MM.1S (cell line): ENCODE data around the gene SGSM1.

Source experiments
- EZH2 ChIP-seq: fragments of 300-600 bp; sonication (generic); optimal IDR thresholded peaks from 2 replicates; pipeline ENCODE3; 2017; ENCODE audit warnings: low read depth, mild to moderate bottlenecking, antibody characterized with exemption, low read length, mixed read lengths
- EZH2phosphoT487 ChIP-seq: fragments of 300-600 bp; sonication (generic); IDR thresholded peaks from 2 replicates; pipeline ENCODE4 v1.6.1; 2018; ENCODE audit warnings: antibody characterized with exemption, low read length
- TF ChIP-seq, protein P1 (sequence below): fragments of 300-600 bp; sonication (generic); IDR thresholded peaks from 2 replicates; pipeline ENCODE4 v1.5.1; 2016; ENCODE audit warnings: antibody characterized with exemption, low read length, mixed read lengths

DNA sequence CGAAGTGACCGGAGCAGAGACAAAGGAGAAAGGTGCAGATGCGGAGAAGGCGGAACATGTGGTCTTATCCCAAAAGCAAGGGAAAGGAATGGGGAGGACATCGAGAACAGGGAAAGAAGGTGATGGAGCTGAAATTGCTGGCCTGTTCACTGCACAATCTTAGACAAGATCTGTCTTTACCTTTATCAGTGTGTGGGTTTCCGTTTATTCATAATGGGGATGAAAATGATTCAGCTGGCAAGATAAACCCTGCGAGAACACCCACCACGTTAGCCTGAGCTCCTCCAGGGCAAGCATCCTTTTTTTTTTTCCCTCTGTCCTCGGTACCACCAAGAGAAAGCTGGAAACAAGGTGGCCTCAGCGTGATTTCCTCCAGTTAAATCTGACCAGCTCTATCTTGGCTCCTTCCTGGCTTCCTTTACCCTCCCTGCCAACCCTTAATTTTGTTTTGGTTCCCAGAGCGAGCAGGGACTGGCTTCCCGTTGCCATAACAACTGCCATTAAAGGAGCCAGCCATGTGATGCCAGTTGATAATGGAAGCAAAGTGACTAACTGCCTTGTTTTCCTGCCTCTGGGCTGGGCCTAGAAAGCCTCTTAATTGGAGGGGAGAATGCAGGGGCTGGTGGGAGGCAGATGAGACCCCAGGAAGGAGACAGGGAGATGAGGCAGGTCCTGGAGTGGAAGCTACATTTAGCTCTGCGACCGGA is 4.2 kb downstream of the SGSM1 start:
- TF ChIP-seq, protein P1, sequence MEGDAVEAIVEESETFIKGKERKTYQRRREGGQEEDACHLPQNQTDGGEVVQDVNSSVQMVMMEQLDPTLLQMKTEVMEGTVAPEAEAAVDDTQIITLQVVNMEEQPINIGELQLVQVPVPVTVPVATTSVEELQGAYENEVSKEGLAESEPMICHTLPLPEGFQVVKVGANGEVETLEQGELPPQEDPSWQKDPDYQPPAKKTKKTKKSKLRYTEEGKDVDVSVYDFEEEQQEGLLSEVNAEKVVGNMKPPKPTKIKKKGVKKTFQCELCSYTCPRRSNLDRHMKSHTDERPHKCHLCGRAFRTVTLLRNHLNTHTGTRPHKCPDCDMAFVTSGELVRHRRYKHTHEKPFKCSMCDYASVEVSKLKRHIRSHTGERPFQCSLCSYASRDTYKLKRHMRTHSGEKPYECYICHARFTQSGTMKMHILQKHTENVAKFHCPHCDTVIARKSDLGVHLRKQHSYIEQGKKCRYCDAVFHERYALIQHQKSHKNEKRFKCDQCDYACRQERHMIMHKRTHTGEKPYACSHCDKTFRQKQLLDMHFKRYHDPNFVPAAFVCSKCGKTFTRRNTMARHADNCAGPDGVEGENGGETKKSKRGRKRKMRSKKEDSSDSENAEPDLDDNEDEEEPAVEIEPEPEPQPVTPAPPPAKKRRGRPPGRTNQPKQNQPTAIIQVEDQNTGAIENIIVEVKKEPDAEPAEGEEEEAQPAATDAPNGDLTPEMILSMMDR: no peak
- TF ChIP-seq EZH2 (no peak), EZH2phosphoT487 (no peak)
